ENCODE data around the gene RAPGEF2.

The RAPGEF2 gene

GRCh38 chr4:159382856-159383561 lies 280.1 kb downstream of the RAPGEF2 start:
- peak overlapping the region; percentile 93 for H3K27ac ChIP-seq (ENCODE audit: low read depth, low read length, severe bottlenecking)
- peaks cover 14% of the 10 kb centered on the region for H3K4me1 ChIP-seq (ENCODE audit: control insufficient read depth, insufficient read depth, low read length, poor library complexity, severe bottlenecking)
- 30 to 49% methylated on average over 3 to 5 of the region's 8 CpGs for WGBS, 2 experiments (ENCODE audit: insufficient coverage in 2 of 2)
- H3K4me3 ChIP-seq (ENCODE audit: extremely low read depth, insufficient read depth, low read length, poor library complexity, severe bottlenecking) = no peak overlapping the region
- no peaks in the 10 kb centered on the region for H3K36me3 ChIP-seq (ENCODE audit: control insufficient read depth, insufficient read depth, low read length)
- peaks cover 7% of the 10 kb centered on the region for H3K9me3 ChIP-seq (ENCODE audit: control insufficient read depth, low read length)

GRCh38 chr4:159383562-159383931 lies 280.7 kb downstream of the RAPGEF2 start:
- H3K36me3 ChIP-seq (ENCODE audit: control insufficient read depth, insufficient read depth, low read length) = no peaks in the 10 kb centered on the region
- no peak overlapping the region for H3K4me3 ChIP-seq (ENCODE audit: extremely low read depth, insufficient read depth, low read length, poor library complexity, severe bottlenecking)
- peaks cover 14% of the 10 kb centered on the region for H3K4me1 ChIP-seq (ENCODE audit: control insufficient read depth, insufficient read depth, low read length, poor library complexity, severe bottlenecking)
- H3K27ac ChIP-seq (ENCODE audit: low read depth, low read length, severe bottlenecking) = peak overlapping the region; percentile 93
- WGBS, 2 experiments (ENCODE audit: insufficient coverage in 2 of 2) = 33% methylated on average over 1 of the region's 3 CpGs; no CpG with 5 or more reads in 1 of the 2 experiments
- H3K9me3 ChIP-seq (ENCODE audit: control insufficient read depth, low read length) = peaks cover 7% of the 10 kb centered on the region

- H3K36me3 ChIP-seq (ENCODE audit: control insufficient read depth, insufficient read depth, low read length) = no peaks in the 10 kb centered on the region
- peak overlapping the region; percentile 93 for H3K27ac ChIP-seq (ENCODE audit: low read depth, low read length, severe bottlenecking)
- peaks cover 14% of the 10 kb centered on the region for H3K4me1 ChIP-seq (ENCODE audit: control insufficient read depth, insufficient read depth, low read length, poor library complexity, severe bottlenecking)
- H3K4me3 ChIP-seq (ENCODE audit: extremely low read depth, insufficient read depth, low read length, poor library complexity, severe bottlenecking) = no peak overlapping the region
- peaks cover 7% of the 10 kb centered on the region for H3K9me3 ChIP-seq (ENCODE audit: control insufficient read depth, low read length)
These were observed 281.1 kb downstream of the RAPGEF2 start for GRCh38 chr4:159384017-159384416.

- Histone ChIP-seq H3K36me3 (ENCODE audit: control insufficient read depth, insufficient read depth, low read length) (no peaks in the 10 kb centered on the region), H3K27ac (ENCODE audit: low read depth, low read length, severe bottlenecking) (no peak overlapping the region), H3K9me3 (ENCODE audit: control insufficient read depth, low read length) (peaks cover 7% of the 10 kb centered on the region), H3K4me3 (ENCODE audit: extremely low read depth, insufficient read depth, low read length, poor library complexity, severe bottlenecking) (no peak overlapping the region), H3K4me1 (ENCODE audit: control insufficient read depth, insufficient read depth, low read length, poor library complexity, severe bottlenecking) (peaks cover 14% of the 10 kb centered on the region)
These were observed 281.8 kb downstream of the RAPGEF2 start for GRCh38 chr4:159384632-159385031.

GRCh38 chr4:159386620-159387019 lies 283.7 kb downstream of the RAPGEF2 start:
- Histone ChIP-seq H3K9me3 (ENCODE audit: control insufficient read depth, low read length) (peaks cover 7% of the 10 kb centered on the region), H3K4me1 (ENCODE audit: control insufficient read depth, insufficient read depth, low read length, poor library complexity, severe bottlenecking) (peaks cover 20% of the 10 kb centered on the region), H3K36me3 (ENCODE audit: control insufficient read depth, insufficient read depth, low read length) (no peaks in the 10 kb centered on the region), H3K27ac (ENCODE audit: low read depth, low read length, severe bottlenecking) (no peak overlapping the region), H3K4me3 (ENCODE audit: extremely low read depth, insufficient read depth, low read length, poor library complexity, severe bottlenecking) (no peak overlapping the region)
- WGBS, 2 experiments (ENCODE audit: insufficient coverage in 2 of 2) = no CpG with 5 or more reads among the region's 1 CpG

- Histone ChIP-seq H3K36me3 (ENCODE audit: control insufficient read depth, insufficient read depth, low read length) (no peaks in the 10 kb centered on the region), H3K27ac (ENCODE audit: low read depth, low read length, severe bottlenecking) (no peak overlapping the region), H3K9me3 (ENCODE audit: control insufficient read depth, low read length) (peaks cover 7% of the 10 kb centered on the region), H3K4me3 (ENCODE audit: extremely low read depth, insufficient read depth, low read length, poor library complexity, severe bottlenecking) (no peak overlapping the region), H3K4me1 (ENCODE audit: control insufficient read depth, insufficient read depth, low read length, poor library complexity, severe bottlenecking) (peaks cover 5% of the 10 kb centered on the region)
- 93 to 94% methylated on average over 15 to 21 of the region's 23 CpGs for WGBS, 2 experiments (ENCODE audit: insufficient coverage in 2 of 2)
These were observed 286.9 kb downstream of the RAPGEF2 start for GRCh38 chr4:159389756-159390155.

- 83 to 96% methylated on average over 11 to 12 of the region's 12 CpGs for WGBS, 2 experiments (ENCODE audit: insufficient coverage in 2 of 2)
- H3K9me3 ChIP-seq (ENCODE audit: control insufficient read depth, low read length) = peaks cover 5% of the 10 kb centered on the region
These were observed 287.8 kb downstream of the RAPGEF2 start for GRCh38 chr4:159390648-159391047.

GRCh38 chr4:159395693-159396092 lies 292.8 kb downstream of the RAPGEF2 start:
- 83% methylated on average over 1 of the region's 2 CpGs; no CpG with 5 or more reads in 1 of the 2 experiments for WGBS, 2 experiments (ENCODE audit: insufficient coverage in 2 of 2)
- Histone ChIP-seq H3K4me3 (ENCODE audit: extremely low read depth, insufficient read depth, low read length, poor library complexity, severe bottlenecking) (no peak overlapping the region), H3K27ac (ENCODE audit: low read depth, low read length, severe bottlenecking) (no peak overlapping the region), H3K36me3 (ENCODE audit: control insufficient read depth, insufficient read depth, low read length) (no peaks in the 10 kb centered on the region), H3K9me3 (ENCODE audit: control insufficient read depth, low read length) (peaks cover 4% of the 10 kb centered on the region), H3K4me1 (ENCODE audit: control insufficient read depth, insufficient read depth, low read length, poor library complexity, severe bottlenecking) (peaks cover 8% of the 10 kb centered on the region)

More at GRCh38 chr4:159390648-159391047, 287.8 kb downstream of the RAPGEF2 start:
- Histone ChIP-seq H3K4me1 (ENCODE audit: control insufficient read depth, insufficient read depth, low read length, poor library complexity, severe bottlenecking) (peaks cover 5% of the 10 kb centered on the region), H3K27ac (ENCODE audit: low read depth, low read length, severe bottlenecking) (peak overlapping the region; percentile 75), H3K36me3 (ENCODE audit: control insufficient read depth, insufficient read depth, low read length) (no peaks in the 10 kb centered on the region), H3K4me3 (ENCODE audit: extremely low read depth, insufficient read depth, low read length, poor library complexity, severe bottlenecking) (no peak overlapping the region)

- H3K4me1 ChIP-seq (ENCODE audit: control insufficient read depth, insufficient read depth, low read length, poor library complexity, severe bottlenecking) = peaks cover 12% of the 10 kb centered on the region
- 75 to 83% methylated on average over 1 to 2 of the region's 3 CpGs for WGBS, 2 experiments (ENCODE audit: insufficient coverage in 2 of 2)
- H3K4me3 ChIP-seq (ENCODE audit: extremely low read depth, insufficient read depth, low read length, poor library complexity, severe bottlenecking) = no peak overlapping the region
- peaks cover 4% of the 10 kb centered on the region for H3K9me3 ChIP-seq (ENCODE audit: control insufficient read depth, low read length)
- no peaks in the 10 kb centered on the region for H3K36me3 ChIP-seq (ENCODE audit: control insufficient read depth, insufficient read depth, low read length)
- no peak overlapping the region for H3K27ac ChIP-seq (ENCODE audit: low read depth, low read length, severe bottlenecking)
These were observed 293.3 kb downstream of the RAPGEF2 start for GRCh38 chr4:159396151-159396550.

GRCh38 chr4:159398236-159398638 lies 295.4 kb downstream of the RAPGEF2 start:
- Histone ChIP-seq H3K4me1 (ENCODE audit: control insufficient read depth, insufficient read depth, low read length, poor library complexity, severe bottlenecking) (peaks cover 20% of the 10 kb centered on the region), H3K27ac (ENCODE audit: low read depth, low read length, severe bottlenecking) (no peak overlapping the region), H3K36me3 (ENCODE audit: control insufficient read depth, insufficient read depth, low read length) (no peaks in the 10 kb centered on the region), H3K9me3 (ENCODE audit: control insufficient read depth, low read length) (peaks cover 4% of the 10 kb centered on the region), H3K4me3 (ENCODE audit: extremely low read depth, insufficient read depth, low read length, poor library complexity, severe bottlenecking) (no peak overlapping the region)
- 78 to 89% methylated on average over 4 to 5 of the region's 7 CpGs for WGBS, 2 experiments (ENCODE audit: insufficient coverage in 2 of 2)

- WGBS, 2 experiments (ENCODE audit: insufficient coverage in 2 of 2) = 90 to 92% methylated on average over 10 to 11 of the region's 12 CpGs
These were observed 297.8 kb downstream of the RAPGEF2 start for GRCh38 chr4:159400558-159401225.

More at GRCh38 chr4:159400558-159401225, 297.8 kb downstream of the RAPGEF2 start:
- H3K4me1 ChIP-seq (ENCODE audit: control insufficient read depth, insufficient read depth, low read length, poor library complexity, severe bottlenecking) = peaks cover 20% of the 10 kb centered on the region
- no peaks in the 10 kb centered on the region for H3K36me3 ChIP-seq (ENCODE audit: control insufficient read depth, insufficient read depth, low read length)
- peaks cover 4% of the 10 kb centered on the region for H3K9me3 ChIP-seq (ENCODE audit: control insufficient read depth, low read length)
- peak overlapping the region; percentile 31 for H3K27ac ChIP-seq (ENCODE audit: low read depth, low read length, severe bottlenecking)
- no peak overlapping the region for H3K4me3 ChIP-seq (ENCODE audit: extremely low read depth, insufficient read depth, low read length, poor library complexity, severe bottlenecking)
